HepG2 (cell line): ENCODE data around the gene STX1B. TPM values are rescaled to one million over a fixed set of nuclear protein-coding genes. Genes with fewer than 3 reads are reported as not detected.
A peak's percentile ranks its signal among the peaks of the same experiment; 100 is the strongest.

Experiments
- GLI4 ChIP-seq: sonication (generic); formaldehyde crosslinking; IDR thresholded peaks from 2 replicates; pipeline ENCODE4 v1.5.1; 2020; ENCODE audit warnings: missing genetic modification reagents, mild to moderate bottlenecking, moderate library complexity, borderline replicate concordance
- KMT2B ChIP-seq: IDR thresholded peaks from 2 replicates; pipeline ENCODE4 v1.6.1; 2016; ENCODE audit warnings: missing genetic modification reagents, missing compliant biosample characterization
- SAFB2 ChIP-seq: sonication (generic); formaldehyde crosslinking; IDR thresholded peaks from 2 replicates; pipeline ENCODE4 v1.5.1; 2020; ENCODE audit warnings: missing genetic modification reagents, low read depth, mild to moderate bottlenecking, borderline replicate concordance
- ZFP36L2 ChIP-seq: sonication (generic); formaldehyde crosslinking; IDR thresholded peaks from 2 replicates; pipeline ENCODE4 v1.4.0; 2020; ENCODE audit warnings: missing genetic modification reagents
- ZNF337 ChIP-seq: sonication (generic); formaldehyde crosslinking; IDR thresholded peaks from 2 replicates; pipeline ENCODE4 v1.5.1; 2020; ENCODE audit warnings: missing genetic modification reagents, low read depth, mild to moderate bottlenecking, borderline replicate concordance
- polyA plus RNA-seq, 8 experiments: library from polyadenylated mRNA; depleted of rRNA in 3 of 8; stranded (reverse) in 7 of 8; unstranded in 1 of 8; fragments of >200 nt; fragmentation: Illumina TruSeq in 4 of 8; extraction: Trizol in 4 of 8; gene quantifications; 2 replicates each; pipeline versions ENCODE4 v1.2.1 to v1.2.3, GENCODE V29; 2011 to 2016; ENCODE audit warnings: low read depth in 4 of 8, missing spikeins in 1 of 8, mixed read lengths in 1 of 8; ENCODE audit not compliant: insufficient read depth in 1 of 8
- total RNA-seq, 5 experiments: library from RNA; depleted of rRNA; stranded (reverse); fragments of >200 nt; fragmentation: Illumina TruSeq; extraction: Trizol; gene quantifications; 2 replicates each; pipeline ENCODE4 v1.2.3, GENCODE V29; 2016; ENCODE audit warnings: low read depth in 1 of 5
- TF ChIP-seq, protein P1 (sequence below): sonication (generic); formaldehyde crosslinking; IDR thresholded peaks from 2 replicates; pipeline ENCODE4 v1.4.0; 2020; ENCODE audit warnings: mild to moderate bottlenecking, missing genetic modification reagents, borderline replicate concordance
- TF ChIP-seq, protein P2 (sequence below): sonication (generic); formaldehyde crosslinking; conservative IDR thresholded peaks from 2 replicates; pipeline ENCODE4 v1.4.0; 2020; ENCODE audit warnings: missing genetic modification reagents
- TF ChIP-seq, protein P3 (sequence below): fragments of 450-650 bp; IDR thresholded peaks from 2 replicates; pipeline ENCODE4 v1.6.1; 2017; ENCODE audit warnings: mild to moderate bottlenecking
- TF ChIP-seq, protein P4 (sequence below): sonication (generic); formaldehyde crosslinking; IDR thresholded peaks from 2 replicates; pipeline ENCODE4 v1.4.0; 2020; ENCODE audit warnings: mild to moderate bottlenecking, low read depth, missing genetic modification reagents
- TF ChIP-seq, protein P5 (sequence below): sonication (generic); formaldehyde crosslinking; IDR thresholded peaks from 2 replicates; pipeline ENCODE4 v1.8.0; 2022; ENCODE audit warnings: missing genetic modification reagents, mild to moderate bottlenecking, inconsistent platforms, borderline replicate concordance
- TF ChIP-seq, protein P6 (sequence below): sonication (generic); formaldehyde crosslinking; IDR thresholded peaks from 2 replicates; pipeline ENCODE4 v1.4.0; 2020; ENCODE audit warnings: missing genetic modification reagents
- TF ChIP-seq, protein P7 (sequence below): IDR thresholded peaks from 2 replicates; pipeline ENCODE4 v1.6.1; 2016; ENCODE audit warnings: missing genetic modification reagents, missing compliant biosample characterization

STX1B gene
- total and polyA plus RNA-seq, 2 of the 13 experiments (the other 11 are each of a cell fraction or from before 2014, with no cell fraction given) = 2.1 to 3.0 TPM

DNA sequence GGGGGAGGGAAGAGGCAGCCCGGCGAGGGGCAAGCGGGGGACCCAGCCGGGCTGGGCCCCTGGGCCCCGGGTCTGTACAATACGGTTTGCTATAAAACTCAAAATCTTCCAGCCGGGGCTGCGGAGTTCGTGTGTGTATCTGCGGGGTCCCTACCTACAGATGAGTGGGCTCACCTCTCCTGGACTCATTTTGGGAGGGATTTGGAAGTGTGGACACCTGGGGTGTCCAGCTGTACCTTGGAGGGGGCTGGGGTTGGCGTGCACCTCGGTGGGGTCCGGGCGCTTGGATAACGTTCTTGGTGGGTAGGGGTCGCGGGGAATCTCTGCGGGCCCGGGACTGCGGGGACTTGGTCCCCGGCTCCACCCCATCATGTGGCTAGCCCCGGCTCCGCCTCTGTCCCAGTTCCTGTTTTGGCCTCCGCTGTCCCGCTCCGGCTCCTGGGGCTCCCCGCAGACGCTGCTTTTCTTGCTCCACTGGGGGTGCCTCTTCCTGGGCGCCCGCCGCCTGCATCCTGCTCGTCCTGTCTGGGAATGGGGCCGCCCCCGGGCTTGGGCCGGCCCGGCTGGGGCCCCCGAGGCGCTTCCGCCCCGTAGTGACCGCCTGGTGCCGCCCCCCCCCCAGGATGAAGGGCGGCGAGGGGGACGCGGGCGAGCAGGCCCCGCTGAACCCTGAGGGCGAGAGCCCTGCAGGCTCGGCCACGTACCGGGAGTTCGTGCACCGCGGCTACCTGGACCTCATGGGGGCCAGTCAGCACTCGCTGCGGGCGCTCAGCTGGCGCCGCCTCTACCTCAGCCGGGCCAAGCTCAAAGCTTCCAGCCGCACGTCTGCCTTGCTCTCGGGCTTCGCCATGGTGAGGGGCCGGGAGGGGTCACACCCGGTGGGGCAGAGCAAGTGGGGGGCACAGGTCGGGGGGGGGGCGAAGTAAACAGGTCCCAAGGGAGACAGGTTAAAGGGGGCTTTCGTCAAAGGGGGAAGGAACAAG lies 61.5 kb downstream of the STX1B start, which contains the start of gene ORAI3 (continued):
- TF ChIP-seq, protein P1, sequence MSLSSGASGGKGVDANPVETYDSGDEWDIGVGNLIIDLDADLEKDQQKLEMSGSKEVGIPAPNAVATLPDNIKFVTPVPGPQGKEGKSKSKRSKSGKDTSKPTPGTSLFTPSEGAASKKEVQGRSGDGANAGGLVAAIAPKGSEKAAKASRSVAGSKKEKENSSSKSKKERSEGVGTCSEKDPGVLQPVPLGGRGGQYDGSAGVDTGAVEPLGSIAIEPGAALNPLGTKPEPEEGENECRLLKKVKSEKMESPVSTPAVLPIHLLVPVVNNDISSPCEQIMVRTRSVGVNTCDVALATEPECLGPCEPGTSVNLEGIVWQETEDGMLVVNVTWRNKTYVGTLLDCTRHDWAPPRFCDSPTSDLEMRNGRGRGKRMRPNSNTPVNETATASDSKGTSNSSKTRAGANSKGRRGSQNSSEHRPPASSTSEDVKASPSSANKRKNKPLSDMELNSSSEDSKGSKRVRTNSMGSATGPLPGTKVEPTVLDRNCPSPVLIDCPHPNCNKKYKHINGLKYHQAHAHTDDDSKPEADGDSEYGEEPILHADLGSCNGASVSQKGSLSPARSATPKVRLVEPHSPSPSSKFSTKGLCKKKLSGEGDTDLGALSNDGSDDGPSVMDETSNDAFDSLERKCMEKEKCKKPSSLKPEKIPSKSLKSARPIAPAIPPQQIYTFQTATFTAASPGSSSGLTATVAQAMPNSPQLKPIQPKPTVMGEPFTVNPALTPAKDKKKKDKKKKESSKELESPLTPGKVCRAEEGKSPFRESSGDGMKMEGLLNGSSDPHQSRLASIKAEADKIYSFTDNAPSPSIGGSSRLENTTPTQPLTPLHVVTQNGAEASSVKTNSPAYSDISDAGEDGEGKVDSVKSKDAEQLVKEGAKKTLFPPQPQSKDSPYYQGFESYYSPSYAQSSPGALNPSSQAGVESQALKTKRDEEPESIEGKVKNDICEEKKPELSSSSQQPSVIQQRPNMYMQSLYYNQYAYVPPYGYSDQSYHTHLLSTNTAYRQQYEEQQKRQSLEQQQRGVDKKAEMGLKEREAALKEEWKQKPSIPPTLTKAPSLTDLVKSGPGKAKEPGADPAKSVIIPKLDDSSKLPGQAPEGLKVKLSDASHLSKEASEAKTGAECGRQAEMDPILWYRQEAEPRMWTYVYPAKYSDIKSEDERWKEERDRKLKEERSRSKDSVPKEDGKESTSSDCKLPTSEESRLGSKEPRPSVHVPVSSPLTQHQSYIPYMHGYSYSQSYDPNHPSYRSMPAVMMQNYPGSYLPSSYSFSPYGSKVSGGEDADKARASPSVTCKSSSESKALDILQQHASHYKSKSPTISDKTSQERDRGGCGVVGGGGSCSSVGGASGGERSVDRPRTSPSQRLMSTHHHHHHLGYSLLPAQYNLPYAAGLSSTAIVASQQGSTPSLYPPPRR = 0 out of 2 replicates have a peak, but pooled peaks have one; percentile 10
- TF ChIP-seq, protein P2, sequence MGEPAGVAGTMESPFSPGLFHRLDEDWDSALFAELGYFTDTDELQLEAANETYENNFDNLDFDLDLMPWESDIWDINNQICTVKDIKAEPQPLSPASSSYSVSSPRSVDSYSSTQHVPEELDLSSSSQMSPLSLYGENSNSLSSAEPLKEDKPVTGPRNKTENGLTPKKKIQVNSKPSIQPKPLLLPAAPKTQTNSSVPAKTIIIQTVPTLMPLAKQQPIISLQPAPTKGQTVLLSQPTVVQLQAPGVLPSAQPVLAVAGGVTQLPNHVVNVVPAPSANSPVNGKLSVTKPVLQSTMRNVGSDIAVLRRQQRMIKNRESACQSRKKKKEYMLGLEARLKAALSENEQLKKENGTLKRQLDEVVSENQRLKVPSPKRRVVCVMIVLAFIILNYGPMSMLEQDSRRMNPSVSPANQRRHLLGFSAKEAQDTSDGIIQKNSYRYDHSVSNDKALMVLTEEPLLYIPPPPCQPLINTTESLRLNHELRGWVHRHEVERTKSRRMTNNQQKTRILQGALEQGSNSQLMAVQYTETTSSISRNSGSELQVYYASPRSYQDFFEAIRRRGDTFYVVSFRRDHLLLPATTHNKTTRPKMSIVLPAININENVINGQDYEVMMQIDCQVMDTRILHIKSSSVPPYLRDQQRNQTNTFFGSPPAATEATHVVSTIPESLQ = no peak
- TF ChIP-seq, protein P3, sequence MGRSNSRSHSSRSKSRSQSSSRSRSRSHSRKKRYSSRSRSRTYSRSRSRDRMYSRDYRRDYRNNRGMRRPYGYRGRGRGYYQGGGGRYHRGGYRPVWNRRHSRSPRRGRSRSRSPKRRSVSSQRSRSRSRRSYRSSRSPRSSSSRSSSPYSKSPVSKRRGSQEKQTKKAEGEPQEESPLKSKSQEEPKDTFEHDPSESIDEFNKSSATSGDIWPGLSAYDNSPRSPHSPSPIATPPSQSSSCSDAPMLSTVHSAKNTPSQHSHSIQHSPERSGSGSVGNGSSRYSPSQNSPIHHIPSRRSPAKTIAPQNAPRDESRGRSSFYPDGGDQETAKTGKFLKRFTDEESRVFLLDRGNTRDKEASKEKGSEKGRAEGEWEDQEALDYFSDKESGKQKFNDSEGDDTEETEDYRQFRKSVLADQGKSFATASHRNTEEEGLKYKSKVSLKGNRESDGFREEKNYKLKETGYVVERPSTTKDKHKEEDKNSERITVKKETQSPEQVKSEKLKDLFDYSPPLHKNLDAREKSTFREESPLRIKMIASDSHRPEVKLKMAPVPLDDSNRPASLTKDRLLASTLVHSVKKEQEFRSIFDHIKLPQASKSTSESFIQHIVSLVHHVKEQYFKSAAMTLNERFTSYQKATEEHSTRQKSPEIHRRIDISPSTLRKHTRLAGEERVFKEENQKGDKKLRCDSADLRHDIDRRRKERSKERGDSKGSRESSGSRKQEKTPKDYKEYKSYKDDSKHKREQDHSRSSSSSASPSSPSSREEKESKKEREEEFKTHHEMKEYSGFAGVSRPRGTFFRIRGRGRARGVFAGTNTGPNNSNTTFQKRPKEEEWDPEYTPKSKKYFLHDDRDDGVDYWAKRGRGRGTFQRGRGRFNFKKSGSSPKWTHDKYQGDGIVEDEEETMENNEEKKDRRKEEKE = no peak
- TF ChIP-seq, protein P4, sequence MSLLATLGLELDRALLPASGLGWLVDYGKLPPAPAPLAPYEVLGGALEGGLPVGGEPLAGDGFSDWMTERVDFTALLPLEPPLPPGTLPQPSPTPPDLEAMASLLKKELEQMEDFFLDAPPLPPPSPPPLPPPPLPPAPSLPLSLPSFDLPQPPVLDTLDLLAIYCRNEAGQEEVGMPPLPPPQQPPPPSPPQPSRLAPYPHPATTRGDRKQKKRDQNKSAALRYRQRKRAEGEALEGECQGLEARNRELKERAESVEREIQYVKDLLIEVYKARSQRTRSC (CRISPR knock-in tag) = 0 out of 2 replicates have a peak, but pooled peaks have one; percentile 15
- TF ChIP-seq, protein P5, sequence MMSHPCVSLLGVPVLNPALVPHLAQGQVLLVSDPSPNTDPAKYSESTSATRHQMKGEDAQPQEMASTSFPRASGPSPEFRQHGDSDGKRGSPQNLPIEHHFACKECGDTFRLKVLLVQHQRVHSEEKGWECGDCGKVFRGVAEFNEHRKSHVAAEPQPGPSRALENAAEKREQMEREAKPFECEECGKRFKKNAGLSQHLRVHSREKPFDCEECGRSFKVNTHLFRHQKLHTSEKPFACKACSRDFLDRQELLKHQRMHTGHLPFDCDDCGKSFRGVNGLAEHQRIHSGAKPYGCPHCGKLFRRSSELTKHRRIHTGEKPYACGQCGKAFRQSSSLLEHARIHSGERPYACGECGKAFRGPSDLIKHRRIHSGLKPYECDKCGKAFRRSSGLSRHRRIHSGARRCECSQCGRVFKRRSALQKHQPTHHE = no peak
- TF ChIP-seq SAFB2 (CRISPR knock-in tag) = no peak
- no peak for TF ChIP-seq ZFP36L2 (CRISPR knock-in tag)
- TF ChIP-seq, protein P6, sequence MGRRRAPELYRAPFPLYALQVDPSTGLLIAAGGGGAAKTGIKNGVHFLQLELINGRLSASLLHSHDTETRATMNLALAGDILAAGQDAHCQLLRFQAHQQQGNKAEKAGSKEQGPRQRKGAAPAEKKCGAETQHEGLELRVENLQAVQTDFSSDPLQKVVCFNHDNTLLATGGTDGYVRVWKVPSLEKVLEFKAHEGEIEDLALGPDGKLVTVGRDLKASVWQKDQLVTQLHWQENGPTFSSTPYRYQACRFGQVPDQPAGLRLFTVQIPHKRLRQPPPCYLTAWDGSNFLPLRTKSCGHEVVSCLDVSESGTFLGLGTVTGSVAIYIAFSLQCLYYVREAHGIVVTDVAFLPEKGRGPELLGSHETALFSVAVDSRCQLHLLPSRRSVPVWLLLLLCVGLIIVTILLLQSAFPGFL (CRISPR knock-in tag) = no peak
- TF ChIP-seq, protein P7, sequence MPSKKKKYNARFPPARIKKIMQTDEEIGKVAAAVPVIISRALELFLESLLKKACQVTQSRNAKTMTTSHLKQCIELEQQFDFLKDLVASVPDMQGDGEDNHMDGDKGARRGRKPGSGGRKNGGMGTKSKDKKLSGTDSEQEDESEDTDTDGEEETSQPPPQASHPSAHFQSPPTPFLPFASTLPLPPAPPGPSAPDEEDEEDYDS (CRISPR knock-in tag) = peak; percentile 44; the same call in 1 of the 2 replicates
- no peak for TF ChIP-seq KMT2B (CRISPR knock-in tag)
- TF ChIP-seq GLI4 (CRISPR knock-in tag) = no peak
- no peak for TF ChIP-seq ZNF337 (CRISPR knock-in tag)
